Epithelial cell of esophagus (primary cell): ENCODE data around the gene DAND5.

Experiments
- DNase-seq: peaks from one replicate; pipeline ENCODE4 v3.0.0; 2010; ENCODE audit warnings: low read depth
- H3K4me3 ChIP-seq: 2 replicates; pipeline ENCODE4 v1.5.1; 2011; ENCODE audit warnings: mild to moderate bottlenecking, low read length, control low read depth
- CTCF ChIP-seq: IDR thresholded peaks from 2 replicates; pipeline ENCODE4 v1.5.1; 2011; ENCODE audit warnings: low read depth, mild to moderate bottlenecking, low read length, control low read depth, inconsistent platforms; ENCODE audit not compliant: insufficient read depth; ENCODE audit errors: missing control alignments

DAND5 gene

DNA sequence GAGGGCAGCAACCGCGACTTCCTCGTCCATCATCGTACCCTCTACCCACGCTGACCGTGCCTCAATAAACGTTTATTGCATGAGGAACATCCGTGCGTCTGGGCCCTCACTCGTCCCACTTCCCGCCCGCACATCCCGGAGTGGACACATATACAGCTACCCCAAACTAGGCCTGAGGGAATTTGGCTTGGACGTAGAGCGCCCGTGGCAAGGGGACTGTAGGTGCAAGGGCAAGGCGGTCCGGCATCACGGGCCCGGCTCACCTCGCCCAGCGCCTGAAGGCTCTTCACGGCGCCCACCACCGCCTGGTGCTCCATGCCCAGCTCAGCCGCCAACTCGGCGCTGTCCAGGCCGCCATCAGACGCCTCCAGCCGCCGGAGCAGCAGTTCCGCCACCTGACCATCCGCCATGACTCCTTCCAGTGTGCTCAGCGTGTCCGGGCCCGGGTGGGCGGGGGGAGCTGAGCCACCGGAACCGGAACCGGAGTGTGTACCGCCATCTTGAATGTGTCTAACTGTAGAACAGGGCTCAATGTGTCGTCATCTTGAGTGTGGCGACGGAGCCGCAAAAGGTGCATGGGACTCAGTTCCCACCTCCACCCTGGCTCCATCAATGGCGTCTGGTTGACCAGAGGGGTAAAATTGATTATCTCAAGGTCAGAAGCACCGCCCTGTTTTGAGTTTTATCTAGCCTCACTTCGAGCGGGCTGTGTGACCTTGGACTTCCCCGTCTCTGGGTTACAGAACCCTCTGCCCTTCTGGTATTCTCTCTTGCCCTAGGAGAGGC, 35.9 kb upstream of the DAND5 start, which contains the start of gene FARSA:
Gene FARSA, minus strand, starts transcription at position 425 of the 786 bp plus-strand sequence. Its CDS starts 15 bp downstream, at position 410.
- peak within 1 kb of the TSS; percentile 99 for H3K4me3 ChIP-seq
- no peak for TF ChIP-seq CTCF
- peak; percentile 94 for DNase-seq

DNA sequence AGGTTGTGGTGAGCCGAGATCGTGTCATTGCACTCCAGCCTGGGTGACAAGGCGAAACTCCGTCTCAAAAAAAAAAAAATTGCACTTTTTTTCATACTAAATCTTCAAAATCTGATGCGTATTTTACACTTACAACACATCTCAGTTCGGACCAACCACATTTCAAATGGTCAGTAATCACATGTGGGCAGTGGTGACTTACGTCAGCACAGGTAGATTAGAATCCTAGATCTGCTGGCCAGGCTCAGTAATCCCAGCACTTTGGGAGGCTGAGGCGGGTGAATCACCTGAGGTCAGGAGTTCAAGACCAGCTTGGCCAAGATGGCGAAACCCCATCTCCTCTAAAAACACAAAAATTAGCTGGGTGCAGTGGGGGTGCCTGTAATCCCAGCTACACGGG, 34.3 kb upstream of the DAND5 start:
- DNase-seq = no peak
- no peak overlapping the region for H3K4me3 ChIP-seq
- TF ChIP-seq CTCF = no peak

DNA sequence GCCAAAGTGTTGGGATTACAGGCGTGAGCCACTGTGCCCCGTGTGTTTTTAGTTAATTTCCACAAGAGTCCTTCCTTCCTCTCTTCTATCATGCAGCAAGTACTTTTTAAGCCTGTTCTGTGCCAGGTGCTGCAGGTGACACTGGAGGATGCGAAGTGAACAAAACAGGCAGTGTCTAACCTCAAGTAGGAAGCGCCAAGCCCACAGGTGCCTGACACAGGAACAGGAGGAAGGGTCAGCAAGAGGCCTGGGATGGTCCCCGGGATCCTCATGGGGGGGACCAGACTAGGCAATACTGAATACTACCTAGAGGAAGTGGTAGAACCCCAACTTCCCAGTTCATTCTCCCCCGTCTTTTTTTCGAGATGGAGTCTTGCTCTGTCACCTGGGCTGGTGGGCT, 32.8 kb upstream of the DAND5 start:
- no peak for DNase-seq
- H3K4me3 ChIP-seq = no peak overlapping the region
- no peak for TF ChIP-seq CTCF

GRCh38 chr19:12937093-12937926, 32.1 kb upstream of the DAND5 start:
- H3K4me3 ChIP-seq = peak overlapping the region; percentile 99
- DNase-seq = no peak
- no peak for TF ChIP-seq CTCF

- H3K4me3 ChIP-seq = peak within 1 kb of the TSS; percentile 99
- peak; percentile 99 for DNase-seq
- peak; percentile 0 for TF ChIP-seq CTCF
Observed at GRCh38 chr19:12937927-12938778, 31.2 kb upstream of the DAND5 start, which contains the start of gene CALR. Gene CALR, plus strand, starts transcription at chr19:12938609. Its CDS starts 71 bp downstream, at chr19:12938680.

DNA sequence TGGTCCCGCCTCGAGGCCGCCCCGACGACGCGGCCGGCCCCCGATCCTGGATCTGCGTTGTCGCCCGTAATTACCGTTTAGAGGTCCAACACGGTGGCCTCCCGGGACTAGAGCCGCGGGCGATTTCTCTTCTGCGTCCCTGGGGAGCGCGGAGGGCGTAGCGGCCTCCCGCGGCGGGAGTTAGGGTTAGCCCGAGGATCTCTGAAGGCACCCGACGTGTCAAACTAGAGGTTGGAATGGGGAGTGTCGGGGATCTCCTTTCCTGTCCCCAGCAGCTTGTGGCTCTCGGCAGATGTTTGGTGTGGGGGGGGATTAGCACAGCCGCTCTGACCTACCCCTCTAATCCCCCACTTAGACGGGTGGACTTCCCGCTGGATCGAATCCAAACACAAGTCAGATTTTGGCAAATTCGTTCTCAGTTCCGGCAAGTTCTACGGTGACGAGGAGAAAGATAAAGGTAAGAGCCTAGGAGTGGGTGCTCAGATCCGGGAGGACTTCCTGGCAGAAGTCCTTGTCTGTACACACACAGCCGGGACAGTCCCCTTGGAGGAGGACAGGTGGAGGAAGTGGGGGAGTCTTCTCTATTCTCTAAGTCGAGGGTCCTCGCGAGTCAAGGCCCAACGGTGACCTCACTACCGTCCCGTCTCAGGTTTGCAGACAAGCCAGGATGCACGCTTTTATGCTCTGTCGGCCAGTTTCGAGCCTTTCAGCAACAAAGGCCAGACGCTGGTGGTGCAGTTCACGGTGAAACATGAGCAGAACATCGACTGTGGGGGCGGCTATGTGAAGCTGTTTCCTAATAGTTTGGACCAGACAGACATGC, 30.4 kb upstream of the DAND5 start:
- peak overlapping the region; percentile 99 for H3K4me3 ChIP-seq
- DNase-seq = peak; percentile 50
- TF ChIP-seq CTCF = peak; percentile 35
